Measurements from ENCODE around the gene ADAMTS19.

DNA sequence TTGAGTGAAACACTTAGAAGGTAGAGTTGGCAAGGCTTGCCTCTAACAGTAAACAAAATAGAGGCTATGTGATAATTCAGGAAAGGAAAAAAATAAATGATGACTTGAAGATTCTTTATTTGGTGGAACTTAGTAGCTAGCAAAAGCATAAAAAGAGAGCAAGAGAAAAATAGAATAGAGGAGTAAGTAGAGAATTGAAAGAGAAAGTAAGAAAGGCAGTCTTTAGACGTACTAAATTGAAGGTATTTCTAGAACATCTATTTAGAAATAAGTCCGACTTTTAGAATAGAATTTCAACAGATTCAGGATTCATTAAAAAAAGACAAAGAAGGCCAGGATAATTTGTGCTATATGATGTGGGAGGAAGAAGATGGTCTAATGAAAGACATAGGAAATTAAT lies 159.7 kb downstream of the ADAMTS19 start:
- TF ChIP-seq, protein P1, sequence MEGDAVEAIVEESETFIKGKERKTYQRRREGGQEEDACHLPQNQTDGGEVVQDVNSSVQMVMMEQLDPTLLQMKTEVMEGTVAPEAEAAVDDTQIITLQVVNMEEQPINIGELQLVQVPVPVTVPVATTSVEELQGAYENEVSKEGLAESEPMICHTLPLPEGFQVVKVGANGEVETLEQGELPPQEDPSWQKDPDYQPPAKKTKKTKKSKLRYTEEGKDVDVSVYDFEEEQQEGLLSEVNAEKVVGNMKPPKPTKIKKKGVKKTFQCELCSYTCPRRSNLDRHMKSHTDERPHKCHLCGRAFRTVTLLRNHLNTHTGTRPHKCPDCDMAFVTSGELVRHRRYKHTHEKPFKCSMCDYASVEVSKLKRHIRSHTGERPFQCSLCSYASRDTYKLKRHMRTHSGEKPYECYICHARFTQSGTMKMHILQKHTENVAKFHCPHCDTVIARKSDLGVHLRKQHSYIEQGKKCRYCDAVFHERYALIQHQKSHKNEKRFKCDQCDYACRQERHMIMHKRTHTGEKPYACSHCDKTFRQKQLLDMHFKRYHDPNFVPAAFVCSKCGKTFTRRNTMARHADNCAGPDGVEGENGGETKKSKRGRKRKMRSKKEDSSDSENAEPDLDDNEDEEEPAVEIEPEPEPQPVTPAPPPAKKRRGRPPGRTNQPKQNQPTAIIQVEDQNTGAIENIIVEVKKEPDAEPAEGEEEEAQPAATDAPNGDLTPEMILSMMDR (IDR thresholded peaks at IDR 0.05) = no peak
- TF ChIP-seq EP300 (IDR thresholded peaks at IDR 0.05) = no peak

All from tibial nerve (tissue), 4 donors.